Neural progenitor cell (in vitro differentiated cells): ENCODE measurements around the gene VSIG10L. TPM values are rescaled to one million over a fixed set of nuclear protein-coding genes. Genes with fewer than 3 reads are reported as not detected.

Experiments
- DNase-seq: peaks from one replicate; pipeline ENCODE4 v3.0.0-alpha.2; 2016; ENCODE audit warnings: low spot score
- H2AFZ ChIP-seq: fragments of 200-600 bp; sonication (generic); replicated peaks from 2 replicates; pipeline ENCODE4 v1.6.1; 2016; ENCODE audit warnings: antibody characterized with exemption
- H3F3A ChIP-seq: fragments of 200-600 bp; sonication (generic); 2 replicates; pipeline ENCODE4 v1.6.1; 2016; ENCODE audit warnings: antibody characterized with exemption, low read depth
- H3K27ac ChIP-seq: fragments of 200-600 bp; sonication (generic); 2 replicates; pipeline ENCODE4 v1.5.1; 2016; ENCODE audit warnings: mild to moderate bottlenecking
- H3K27me3 ChIP-seq: fragments of 200-600 bp; sonication (generic); 2 replicates; pipeline ENCODE4 v1.6.1; 2016; ENCODE audit warnings: mild to moderate bottlenecking, moderate library complexity
- H3K36me3 ChIP-seq: fragments of 200-600 bp; sonication (generic); 2 replicates; pipeline ENCODE4 v1.5.1; 2016
- H3K4me1 ChIP-seq: fragments of 200-600 bp; sonication (generic); 2 replicates; pipeline ENCODE4 v1.6.1; 2016; ENCODE audit warnings: mixed run types
- H3K4me2 ChIP-seq: fragments of 200-600 bp; sonication (generic); 2 replicates; pipeline ENCODE4 v1.6.1; 2016
- H3K4me3 ChIP-seq: fragments of 200-600 bp; sonication (generic); 2 replicates; pipeline ENCODE4 v1.5.1; 2016
- H3K79me2 ChIP-seq: fragments of 200-600 bp; sonication (generic); 2 replicates; pipeline ENCODE4 v1.6.1; 2016; ENCODE audit warnings: low read depth
- H3K9ac ChIP-seq: fragments of 200-600 bp; sonication (generic); 2 replicates; pipeline ENCODE4 v1.6.1; 2016
- H3K9me3 ChIP-seq: fragments of 200-600 bp; sonication (generic); 2 replicates; pipeline ENCODE4 v1.5.1; 2016; ENCODE audit warnings: low read depth
- H4K20me1 ChIP-seq: fragments of 200-600 bp; sonication (generic); 2 replicates; pipeline ENCODE4 v1.6.1; 2016; ENCODE audit warnings: low read depth
- H3K27ac Mint-ChIP-seq: 3 replicates; pipeline ENCODE4 v1.8.0; 2021; ENCODE audit warnings: mixed read lengths
- H3K27me3 Mint-ChIP-seq: 2 replicates; pipeline ENCODE4 v1.8.0; 2022; ENCODE audit warnings: low read depth, mild to moderate bottlenecking, inconsistent platforms, moderate library complexity, mixed read lengths; ENCODE audit not compliant: insufficient read depth
- H3K36me3 Mint-ChIP-seq: 3 replicates; pipeline ENCODE4 v1.8.0; 2021; ENCODE audit warnings: mixed read lengths
- H3K4me1 Mint-ChIP-seq: 3 replicates; pipeline ENCODE4 v1.8.0; 2021; ENCODE audit warnings: mixed read lengths
- H3K4me3 Mint-ChIP-seq: 3 replicates; pipeline ENCODE4 v1.8.0; 2021; ENCODE audit warnings: mild to moderate bottlenecking, moderate library complexity, mixed read lengths
- H3K9me3 Mint-ChIP-seq: 3 replicates; pipeline ENCODE4 v1.8.0; 2020; ENCODE audit warnings: mixed read lengths
- EZH2 ChIP-seq: fragments of 200-600 bp; sonication (generic); IDR thresholded peaks from 2 replicates; pipeline ENCODE4 v1.6.1; 2017; ENCODE audit warnings: antibody characterized with exemption, mild to moderate bottlenecking, moderate library complexity
- EZH2phosphoT487 ChIP-seq: fragments of 200-600 bp; sonication (generic); IDR thresholded peaks from 2 replicates; pipeline ENCODE4 v1.6.1; 2017; ENCODE audit warnings: antibody characterized with exemption
- total RNA-seq: library from RNA; depleted of rRNA; stranded (reverse); fragments of >200 nt; gene quantifications from 2 replicates; pipeline ENCODE4 v1.2.3, GENCODE V29; 2015; ENCODE audit warnings: low replicate concordance
- TF ChIP-seq, protein P1 (sequence below): fragments of 200-600 bp; sonication (generic); IDR thresholded peaks from 2 replicates; pipeline ENCODE4 v1.5.1; 2017; ENCODE audit warnings: antibody characterized with exemption, mild to moderate bottlenecking

The VSIG10L gene
- total RNA-seq, 1 donor from 2014 or later = 2.7 TPM

DNA sequence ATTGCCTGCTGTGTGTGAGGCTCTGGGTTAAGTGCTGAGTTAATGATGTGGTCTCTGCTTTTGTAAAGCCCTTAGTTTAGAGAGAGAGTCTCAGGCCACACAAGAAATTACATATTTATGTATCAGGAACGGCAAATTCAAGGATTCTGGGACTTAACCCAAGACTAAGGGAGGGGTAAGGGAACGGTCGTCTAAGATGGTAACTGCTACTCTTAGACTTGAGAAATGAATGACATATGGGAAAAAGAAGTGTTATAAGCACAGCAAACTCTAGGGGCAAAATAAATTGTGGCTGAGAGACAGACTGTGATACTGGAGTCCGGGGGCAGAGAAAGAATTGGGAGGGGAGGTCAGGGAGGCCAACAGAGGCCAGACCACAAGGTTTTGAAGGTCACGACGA lies 10.2 kb downstream of the VSIG10L start:
- Histone ChIP-seq H3K27me3 (peaks cover 7% of the 10 kb centered on the region), H4K20me1 (no peaks in the 10 kb centered on the region), H2AFZ (no peak overlapping the region), H3K4me3 (no peak overlapping the region), H3K79me2 (no peaks in the 10 kb centered on the region), H3K9ac (no peak overlapping the region), H3K27ac (no peak overlapping the region), H3K36me3 (no peaks in the 10 kb centered on the region), H3K4me1 (no peaks in the 10 kb centered on the region), H3K4me2 (no peak overlapping the region), H3F3A (no peaks in the 10 kb centered on the region), H3K9me3 (no peaks in the 10 kb centered on the region)
- peaks cover 5% of the 10 kb centered on the region for H3K27me3 Mint-ChIP-seq
- H3K27ac Mint-ChIP-seq = no peak overlapping the region
- TF ChIP-seq EZH2phosphoT487 (no peak), EZH2 (no peak)
- TF ChIP-seq, protein P1, sequence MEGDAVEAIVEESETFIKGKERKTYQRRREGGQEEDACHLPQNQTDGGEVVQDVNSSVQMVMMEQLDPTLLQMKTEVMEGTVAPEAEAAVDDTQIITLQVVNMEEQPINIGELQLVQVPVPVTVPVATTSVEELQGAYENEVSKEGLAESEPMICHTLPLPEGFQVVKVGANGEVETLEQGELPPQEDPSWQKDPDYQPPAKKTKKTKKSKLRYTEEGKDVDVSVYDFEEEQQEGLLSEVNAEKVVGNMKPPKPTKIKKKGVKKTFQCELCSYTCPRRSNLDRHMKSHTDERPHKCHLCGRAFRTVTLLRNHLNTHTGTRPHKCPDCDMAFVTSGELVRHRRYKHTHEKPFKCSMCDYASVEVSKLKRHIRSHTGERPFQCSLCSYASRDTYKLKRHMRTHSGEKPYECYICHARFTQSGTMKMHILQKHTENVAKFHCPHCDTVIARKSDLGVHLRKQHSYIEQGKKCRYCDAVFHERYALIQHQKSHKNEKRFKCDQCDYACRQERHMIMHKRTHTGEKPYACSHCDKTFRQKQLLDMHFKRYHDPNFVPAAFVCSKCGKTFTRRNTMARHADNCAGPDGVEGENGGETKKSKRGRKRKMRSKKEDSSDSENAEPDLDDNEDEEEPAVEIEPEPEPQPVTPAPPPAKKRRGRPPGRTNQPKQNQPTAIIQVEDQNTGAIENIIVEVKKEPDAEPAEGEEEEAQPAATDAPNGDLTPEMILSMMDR = no peak
- peaks cover 2% of the 10 kb centered on the region for H3K4me1 Mint-ChIP-seq
- no peak overlapping the region for H3K4me3 Mint-ChIP-seq
- no peak for DNase-seq
- H3K9me3 Mint-ChIP-seq = peaks cover 2% of the 10 kb centered on the region
- peaks cover 19% of the 10 kb centered on the region for H3K36me3 Mint-ChIP-seq

DNA sequence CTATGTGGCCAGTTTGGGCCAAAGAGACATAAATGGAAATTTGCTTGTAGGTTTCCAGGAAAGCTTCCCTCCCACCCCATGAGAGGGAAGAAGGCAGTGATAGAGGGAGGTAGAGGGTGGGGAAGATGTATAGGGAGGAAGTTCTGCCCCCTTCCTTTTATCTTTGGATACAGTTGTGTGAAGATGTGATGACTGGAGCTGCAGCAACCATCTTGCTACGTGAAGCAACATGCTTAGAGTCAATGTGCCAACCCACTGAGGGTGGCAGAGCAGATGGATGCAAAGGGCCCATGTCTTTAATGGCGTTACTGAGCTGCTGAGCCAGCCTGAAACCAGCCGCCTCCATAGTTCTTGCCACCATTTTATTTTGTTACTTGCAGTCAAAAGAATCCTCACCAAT lies 10.7 kb downstream of the VSIG10L start:
- Histone ChIP-seq H3K79me2 (no peaks in the 10 kb centered on the region), H3K9me3 (no peaks in the 10 kb centered on the region), H4K20me1 (no peaks in the 10 kb centered on the region), H3F3A (no peaks in the 10 kb centered on the region), H3K4me3 (no peak overlapping the region), H3K4me2 (no peak overlapping the region), H3K36me3 (no peaks in the 10 kb centered on the region), H3K4me1 (no peaks in the 10 kb centered on the region), H3K27me3 (peaks cover 7% of the 10 kb centered on the region), H3K9ac (no peak overlapping the region), H2AFZ (no peak overlapping the region), H3K27ac (no peak overlapping the region)
- H3K4me3 Mint-ChIP-seq = no peak overlapping the region
- no peak overlapping the region for H3K27ac Mint-ChIP-seq
- H3K9me3 Mint-ChIP-seq = peaks cover 2% of the 10 kb centered on the region
- peaks cover 2% of the 10 kb centered on the region for H3K4me1 Mint-ChIP-seq
- peaks cover 19% of the 10 kb centered on the region for H3K36me3 Mint-ChIP-seq
- no peak for DNase-seq
- no peak for TF ChIP-seq EZH2
- TF ChIP-seq, protein P1 = no peak
- TF ChIP-seq EZH2phosphoT487 = no peak
- H3K27me3 Mint-ChIP-seq = peaks cover 5% of the 10 kb centered on the region

DNA sequence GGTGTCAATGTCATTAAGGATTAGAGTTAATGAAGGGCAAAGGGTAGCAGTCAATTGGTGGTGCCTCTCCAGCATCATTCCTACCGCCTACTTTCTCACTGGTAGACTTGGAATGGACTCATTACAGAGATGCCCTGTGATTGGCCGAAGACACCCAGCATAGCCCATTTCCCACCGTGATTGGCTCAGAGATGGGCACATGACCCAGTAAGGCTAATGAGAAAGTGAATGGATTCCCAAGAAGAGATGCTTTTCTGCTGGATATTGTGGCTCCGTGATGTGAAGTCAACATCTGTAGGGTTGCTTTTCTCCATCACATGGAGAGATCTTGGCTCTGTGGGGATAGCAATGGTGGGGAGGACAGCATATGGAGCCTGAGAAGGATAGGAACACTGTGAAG lies 11.6 kb downstream of the VSIG10L start:
- Histone ChIP-seq H3K4me2 (no peak overlapping the region), H4K20me1 (no peaks in the 10 kb centered on the region), H3K36me3 (no peaks in the 10 kb centered on the region), H3K27me3 (peaks cover 7% of the 10 kb centered on the region), H2AFZ (no peak overlapping the region), H3K9ac (no peak overlapping the region), H3K9me3 (no peaks in the 10 kb centered on the region), H3K27ac (no peak overlapping the region), H3F3A (no peaks in the 10 kb centered on the region), H3K4me1 (no peaks in the 10 kb centered on the region), H3K4me3 (no peak overlapping the region), H3K79me2 (no peaks in the 10 kb centered on the region)
- Mint-ChIP-seq H3K4me3 (no peak overlapping the region), H3K27me3 (peaks cover 7% of the 10 kb centered on the region), H3K4me1 (peaks cover 2% of the 10 kb centered on the region), H3K36me3 (peaks cover 26% of the 10 kb centered on the region), H3K9me3 (peaks cover 2% of the 10 kb centered on the region), H3K27ac (no peak overlapping the region)
- DNase-seq = no peak
- TF ChIP-seq EZH2 = no peak
- no peak for TF ChIP-seq EZH2phosphoT487
- TF ChIP-seq, protein P1 = no peak

DNA sequence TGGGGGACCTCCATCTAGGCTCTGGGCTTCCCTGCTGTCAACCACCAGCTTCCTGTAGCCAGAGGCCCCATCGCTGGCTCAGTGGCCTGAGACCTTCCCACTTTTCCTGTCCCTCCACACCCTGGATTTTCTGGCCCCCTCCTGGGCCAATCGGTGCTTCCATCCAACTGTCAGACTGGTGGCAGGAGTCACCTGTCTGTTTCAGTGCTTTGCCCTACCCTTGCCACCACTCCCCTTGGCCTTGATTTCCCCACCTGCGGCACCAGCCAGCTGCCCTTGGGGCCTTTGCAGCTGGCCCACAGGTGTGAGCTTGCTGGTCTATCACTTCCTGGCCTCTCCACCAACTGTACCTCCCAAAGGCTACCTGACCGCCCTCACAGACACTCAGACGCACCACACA lies 12.5 kb downstream of the VSIG10L start:
- no peak overlapping the region for H3K9ac ChIP-seq
- H3K4me3 ChIP-seq = no peak overlapping the region
- H4K20me1 ChIP-seq = no peaks in the 10 kb centered on the region
- no peak overlapping the region for H3K27ac ChIP-seq
- no peaks in the 10 kb centered on the region for H3K36me3 ChIP-seq
- H3F3A ChIP-seq = no peaks in the 10 kb centered on the region
- H3K9me3 ChIP-seq = no peaks in the 10 kb centered on the region
- peaks cover 2% of the 10 kb centered on the region for H3K4me1 Mint-ChIP-seq
- H3K4me1 ChIP-seq = no peaks in the 10 kb centered on the region
- H3K4me3 Mint-ChIP-seq = no peak overlapping the region
- H2AFZ ChIP-seq = no peak overlapping the region
- no peak overlapping the region for H3K4me2 ChIP-seq
- H3K27me3 Mint-ChIP-seq = peaks cover 7% of the 10 kb centered on the region
- peaks cover 2% of the 10 kb centered on the region for H3K9me3 Mint-ChIP-seq
- DNase-seq = no peak
- TF ChIP-seq, protein P1 = no peak
- TF ChIP-seq EZH2 (no peak), EZH2phosphoT487 (no peak)
- no peak overlapping the region for H3K27ac Mint-ChIP-seq
- H3K79me2 ChIP-seq = no peaks in the 10 kb centered on the region
- peaks cover 7% of the 10 kb centered on the region for H3K27me3 ChIP-seq
- peaks cover 26% of the 10 kb centered on the region for H3K36me3 Mint-ChIP-seq
